ENCODE data around the gene CES4A. TPM values are rescaled to one million over a fixed set of nuclear protein-coding genes. Genes with fewer than 3 reads are reported as not detected.

Gene CES4A
- total and polyA plus RNA-seq, 2 donors (not counting 1 experiment from before 2014, with no cell fraction given) = 1.3 to 2.1 TPM

DNA sequence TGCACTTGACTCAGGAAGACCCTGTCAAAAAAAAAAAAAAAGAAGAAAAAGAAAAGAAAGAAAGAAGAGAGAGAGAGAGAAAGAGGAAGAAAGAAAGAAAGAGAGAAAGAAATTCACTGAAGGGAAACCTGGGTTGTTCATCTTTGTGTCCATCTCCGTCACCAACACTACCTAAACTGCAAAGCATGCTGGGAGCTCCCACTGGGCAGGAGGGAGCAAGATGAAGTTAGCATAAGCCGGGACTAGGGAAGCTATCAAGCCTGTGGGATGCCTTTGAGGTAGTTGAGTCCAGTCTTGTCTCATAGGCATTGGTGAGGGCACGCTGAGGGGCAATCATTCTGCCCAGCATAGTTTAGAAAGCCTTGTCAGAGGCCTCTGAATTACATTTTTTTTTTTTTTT, 32.9 kb downstream of the CES4A start:
- no peak overlapping the region for H3K4me3 ChIP-seq (replicated peaks in 1 of 4; ENCODE audit: control extremely low read depth in 1 of 4, insufficient read depth in 1 of 4, low read depth in 3 of 4, low read length in 4 of 4)
- H3K9me3 ChIP-seq (ENCODE audit: control insufficient read depth, insufficient read depth, low read depth, low read length) = no peaks in the 10 kb centered on the region
- no peaks in the 10 kb centered on the region for H3K4me1 ChIP-seq (ENCODE audit: control insufficient read depth, extremely low read depth, insufficient read depth, low read length)
- H3K27ac ChIP-seq (ENCODE audit: insufficient read depth, low read length) = no peak overlapping the region
- no peaks in the 10 kb centered on the region for H4K20me1 ChIP-seq (ENCODE audit: control insufficient read depth, extremely low read depth, insufficient read depth, low read length)
- no peak for TF ChIP-seq EZH2 (IDR thresholded peaks at IDR 0.05; ENCODE audit: low read length, missing control alignments)
- TF ChIP-seq, protein P1, sequence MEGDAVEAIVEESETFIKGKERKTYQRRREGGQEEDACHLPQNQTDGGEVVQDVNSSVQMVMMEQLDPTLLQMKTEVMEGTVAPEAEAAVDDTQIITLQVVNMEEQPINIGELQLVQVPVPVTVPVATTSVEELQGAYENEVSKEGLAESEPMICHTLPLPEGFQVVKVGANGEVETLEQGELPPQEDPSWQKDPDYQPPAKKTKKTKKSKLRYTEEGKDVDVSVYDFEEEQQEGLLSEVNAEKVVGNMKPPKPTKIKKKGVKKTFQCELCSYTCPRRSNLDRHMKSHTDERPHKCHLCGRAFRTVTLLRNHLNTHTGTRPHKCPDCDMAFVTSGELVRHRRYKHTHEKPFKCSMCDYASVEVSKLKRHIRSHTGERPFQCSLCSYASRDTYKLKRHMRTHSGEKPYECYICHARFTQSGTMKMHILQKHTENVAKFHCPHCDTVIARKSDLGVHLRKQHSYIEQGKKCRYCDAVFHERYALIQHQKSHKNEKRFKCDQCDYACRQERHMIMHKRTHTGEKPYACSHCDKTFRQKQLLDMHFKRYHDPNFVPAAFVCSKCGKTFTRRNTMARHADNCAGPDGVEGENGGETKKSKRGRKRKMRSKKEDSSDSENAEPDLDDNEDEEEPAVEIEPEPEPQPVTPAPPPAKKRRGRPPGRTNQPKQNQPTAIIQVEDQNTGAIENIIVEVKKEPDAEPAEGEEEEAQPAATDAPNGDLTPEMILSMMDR (conservative IDR thresholded peaks at IDR 0.05 in 1 of 2, IDR thresholded peaks at IDR 0.05 in 1 of 2; ENCODE audit: low read depth in 1 of 2, low read length in 2 of 2) = no peak
- H3K36me3 ChIP-seq (ENCODE audit: control insufficient read depth, insufficient read depth, low read length) = no peaks in the 10 kb centered on the region
- no peaks in the 10 kb centered on the region for H3K79me2 ChIP-seq (ENCODE audit: control insufficient read depth, insufficient read depth, low read length)
- no peak for DNase-seq (ENCODE audit: low read depth in 2 of 2)
- no peaks in the 10 kb centered on the region for H3K27me3 ChIP-seq (ENCODE audit: control insufficient read depth, insufficient read depth, low read length)
- H3K4me2 ChIP-seq (ENCODE audit: extremely low read depth, insufficient read depth, low read length) = no peak overlapping the region
- H2AFZ ChIP-seq (ENCODE audit: low read length) = no peak overlapping the region
- H3K9ac ChIP-seq (ENCODE audit: insufficient read depth, low read length) = no peak overlapping the region

DNA sequence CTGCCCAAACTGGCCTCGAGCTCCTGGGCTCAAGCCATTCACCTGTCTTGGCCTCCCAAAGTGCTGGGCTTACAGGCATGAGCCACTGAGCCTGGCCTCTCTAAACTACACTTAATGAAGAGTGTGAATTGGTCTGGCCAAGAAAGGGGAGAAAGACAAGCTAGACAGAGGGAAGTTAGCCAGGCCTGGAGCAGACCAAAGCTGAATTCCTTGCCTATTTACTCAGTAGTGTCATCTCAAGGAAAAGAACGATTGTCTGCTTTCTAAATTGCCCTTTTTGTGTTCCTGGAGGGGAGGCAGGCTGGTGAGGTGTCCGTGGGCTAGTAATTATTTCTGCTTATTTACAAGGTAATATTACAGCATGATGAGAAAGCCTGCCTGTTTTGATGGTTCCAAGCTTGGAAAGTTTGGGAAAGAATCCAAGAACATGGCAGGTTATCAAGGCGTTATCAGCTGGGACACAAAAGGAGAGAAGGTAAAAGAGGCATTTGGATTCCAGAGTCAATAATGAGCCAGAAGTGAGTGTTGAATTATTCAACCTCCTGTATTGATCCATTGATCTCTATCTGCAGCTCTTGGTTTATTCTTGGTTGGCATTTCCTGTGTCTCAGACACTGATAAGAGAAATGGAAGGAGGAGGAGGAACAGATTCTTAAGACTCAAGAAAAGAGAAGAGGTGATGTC, 34.3 kb downstream of the CES4A start:
- H3K27ac ChIP-seq (ENCODE audit: insufficient read depth, low read length) = no peak overlapping the region
- H3K4me2 ChIP-seq (ENCODE audit: extremely low read depth, insufficient read depth, low read length) = no peak overlapping the region
- no peak overlapping the region for H2AFZ ChIP-seq (ENCODE audit: low read length)
- no peaks in the 10 kb centered on the region for H3K9me3 ChIP-seq (ENCODE audit: control insufficient read depth, insufficient read depth, low read depth, low read length)
- no peak overlapping the region for H3K9ac ChIP-seq (ENCODE audit: insufficient read depth, low read length)
- no peaks in the 10 kb centered on the region for H3K27me3 ChIP-seq (ENCODE audit: control insufficient read depth, insufficient read depth, low read length)
- no peak for TF ChIP-seq EZH2 (IDR thresholded peaks at IDR 0.05; ENCODE audit: low read length, missing control alignments)
- TF ChIP-seq, protein P1 (conservative IDR thresholded peaks at IDR 0.05 in 1 of 2, IDR thresholded peaks at IDR 0.05 in 1 of 2; ENCODE audit: low read depth in 1 of 2, low read length in 2 of 2) = no peak
- H3K79me2 ChIP-seq (ENCODE audit: control insufficient read depth, insufficient read depth, low read length) = no peaks in the 10 kb centered on the region
- H3K4me3 ChIP-seq (replicated peaks in 1 of 4; ENCODE audit: control extremely low read depth in 1 of 4, insufficient read depth in 1 of 4, low read depth in 3 of 4, low read length in 4 of 4) = no peak overlapping the region
- DNase-seq (ENCODE audit: low read depth in 2 of 2) = peak in 1 of 2 donors; percentile 77
- no peaks in the 10 kb centered on the region for H3K36me3 ChIP-seq (ENCODE audit: control insufficient read depth, insufficient read depth, low read length)
- H3K4me1 ChIP-seq (ENCODE audit: control insufficient read depth, extremely low read depth, insufficient read depth, low read length) = no peaks in the 10 kb centered on the region
- no peaks in the 10 kb centered on the region for H4K20me1 ChIP-seq (ENCODE audit: control insufficient read depth, extremely low read depth, insufficient read depth, low read length)

DNA sequence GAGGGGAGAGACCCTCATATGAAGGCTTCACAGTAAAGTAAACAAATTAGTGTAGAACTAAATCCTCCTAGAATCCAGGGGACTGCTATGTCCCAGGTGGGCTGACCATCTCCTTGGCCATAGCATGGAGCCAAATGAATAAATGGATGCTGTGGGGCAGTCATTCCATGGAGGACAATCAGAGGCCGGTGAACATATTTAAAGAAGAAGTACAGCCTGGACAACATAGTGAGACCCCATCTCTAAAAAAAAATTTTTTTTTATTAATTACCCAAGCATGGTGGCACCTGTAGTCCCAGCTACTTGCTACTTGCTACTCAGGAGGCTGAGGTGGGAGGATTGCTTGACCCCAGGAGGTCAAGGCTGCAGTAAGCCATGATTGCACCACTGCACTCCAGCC, 35.3 kb downstream of the CES4A start:
- no peaks in the 10 kb centered on the region for H4K20me1 ChIP-seq (ENCODE audit: control insufficient read depth, extremely low read depth, insufficient read depth, low read length)
- no peak overlapping the region for H3K4me2 ChIP-seq (ENCODE audit: extremely low read depth, insufficient read depth, low read length)
- no peak overlapping the region for H3K27ac ChIP-seq (ENCODE audit: insufficient read depth, low read length)
- no peaks in the 10 kb centered on the region for H3K79me2 ChIP-seq (ENCODE audit: control insufficient read depth, insufficient read depth, low read length)
- no peak overlapping the region for H3K4me3 ChIP-seq (replicated peaks in 1 of 4; ENCODE audit: control extremely low read depth in 1 of 4, insufficient read depth in 1 of 4, low read depth in 3 of 4, low read length in 4 of 4)
- H3K27me3 ChIP-seq (ENCODE audit: control insufficient read depth, insufficient read depth, low read length) = no peaks in the 10 kb centered on the region
- H3K36me3 ChIP-seq (ENCODE audit: control insufficient read depth, insufficient read depth, low read length) = no peaks in the 10 kb centered on the region
- no peak overlapping the region for H2AFZ ChIP-seq (ENCODE audit: low read length)
- no peak for TF ChIP-seq EZH2 (IDR thresholded peaks at IDR 0.05; ENCODE audit: low read length, missing control alignments)
- TF ChIP-seq, protein P1 (conservative IDR thresholded peaks at IDR 0.05 in 1 of 2, IDR thresholded peaks at IDR 0.05 in 1 of 2; ENCODE audit: low read depth in 1 of 2, low read length in 2 of 2) = no peak
- no peak overlapping the region for H3K9ac ChIP-seq (ENCODE audit: insufficient read depth, low read length)
- H3K4me1 ChIP-seq (ENCODE audit: control insufficient read depth, extremely low read depth, insufficient read depth, low read length) = no peaks in the 10 kb centered on the region
- H3K9me3 ChIP-seq (ENCODE audit: control insufficient read depth, insufficient read depth, low read depth, low read length) = no peaks in the 10 kb centered on the region
- DNase-seq (ENCODE audit: low read depth in 2 of 2) = no peak

Measured in fibroblast of lung (primary cell).